GM23338 (cell line): ENCODE results near the gene FXYD5. TPM values are rescaled to one million over a fixed set of nuclear protein-coding genes. Genes with fewer than 3 reads are reported as not detected.
A peak's percentile ranks its signal among the peaks of the same experiment; 100 is the strongest.

Experiments
- ATAC-seq: fragments of 200-7000 bp; cut with Tn5 transposase; 3 replicates; pipeline ENCODE4 v1.9.1; 2020
- DNase-seq: peaks from one replicate; pipeline ENCODE4 v3.0.0-alpha.2; 2015; ENCODE audit warnings: low spot score
- H2AFZ ChIP-seq: fragments of 200-600 bp; sonication (generic); 2 replicates; pipeline ENCODE4 v1.8.0; 2016; ENCODE audit warnings: antibody characterized with exemption, mild to moderate bottlenecking, moderate library complexity
- H3F3A ChIP-seq: fragments of 200-600 bp; sonication (generic); replicated peaks from 2 replicates; pipeline ENCODE4 v1.8.0; 2017; ENCODE audit warnings: antibody characterized with exemption, mixed run types, low read depth
- H3K27ac ChIP-seq: fragments of 200-600 bp; sonication (generic); 2 replicates; pipeline ENCODE4 v1.6.1; 2016; ENCODE audit warnings: low read depth
- H3K27me3 ChIP-seq: fragments of 200-600 bp; sonication (generic); 2 replicates; pipeline ENCODE4 v1.8.0; 2016; ENCODE audit warnings: mild to moderate bottlenecking, mixed run types, moderate library complexity; ENCODE audit not compliant: insufficient read depth
- H3K36me3 ChIP-seq: fragments of 200-600 bp; sonication (generic); 2 replicates; pipeline ENCODE4 v1.8.0; 2016; ENCODE audit warnings: mild to moderate bottlenecking; ENCODE audit not compliant: insufficient read depth
- H3K4me1 ChIP-seq: fragments of 200-600 bp; sonication (generic); 2 replicates; pipeline ENCODE4 v1.8.0; 2016; ENCODE audit warnings: mild to moderate bottlenecking, moderate library complexity; ENCODE audit not compliant: insufficient read depth
- H3K4me2 ChIP-seq: fragments of 200-600 bp; sonication (generic); 2 replicates; pipeline ENCODE4 v1.7.1; 2017; ENCODE audit warnings: mixed run types
- H3K4me3 ChIP-seq: fragments of 200-600 bp; sonication (generic); 2 replicates; pipeline ENCODE4 v1.6.1; 2016; ENCODE audit warnings: mixed run types
- H3K79me2 ChIP-seq: fragments of 200-600 bp; sonication (generic); replicated peaks from 2 replicates; pipeline ENCODE4 v1.8.0; 2017; ENCODE audit warnings: mild to moderate bottlenecking; ENCODE audit not compliant: insufficient read depth
- H3K9me2 ChIP-seq: fragments of 200-600 bp; sonication (generic); 2 replicates; pipeline ENCODE4 v1.8.0; 2017; ENCODE audit not compliant: insufficient read depth
- H4K20me1 ChIP-seq: fragments of 200-600 bp; sonication (generic); replicated peaks from 2 replicates; pipeline ENCODE4 v1.8.0; 2017; ENCODE audit warnings: mild to moderate bottlenecking; ENCODE audit not compliant: insufficient read depth
- H3K27ac Mint-ChIP-seq: 2 replicates; pipeline ENCODE4 v1.8.0; 2020; ENCODE audit warnings: inconsistent platforms, mild to moderate bottlenecking, moderate library complexity, mixed read lengths
- H3K27me3 Mint-ChIP-seq: 3 replicates; pipeline ENCODE4 v1.8.0; 2022; ENCODE audit warnings: low read depth, mild to moderate bottlenecking, moderate library complexity, mixed read lengths, inconsistent platforms; ENCODE audit not compliant: insufficient read depth, poor library complexity
- H3K36me3 Mint-ChIP-seq: 3 replicates; pipeline ENCODE4 v1.8.0; 2021; ENCODE audit warnings: low read depth, mild to moderate bottlenecking, inconsistent platforms, moderate library complexity, mixed read lengths
- H3K4me1 Mint-ChIP-seq: 3 replicates; pipeline ENCODE4 v1.8.0; 2020; ENCODE audit warnings: mild to moderate bottlenecking, inconsistent platforms, mixed read lengths
- H3K4me3 Mint-ChIP-seq: 3 replicates; pipeline ENCODE4 v1.8.0; 2021; ENCODE audit warnings: moderate library complexity, mild to moderate bottlenecking, inconsistent platforms, mixed read lengths
- H3K9me3 Mint-ChIP-seq: 3 replicates; pipeline ENCODE4 v1.8.0; 2020; ENCODE audit warnings: moderate library complexity, mild to moderate bottlenecking, inconsistent platforms, mixed read lengths
- EZH2 ChIP-seq: fragments of 200-600 bp; sonication (generic); IDR thresholded peaks from one replicate; pipeline ENCODE4 v1.8.0; 2017; ENCODE audit warnings: antibody characterized with exemption, mild to moderate bottlenecking, low read depth; ENCODE audit not compliant: unreplicated experiment
- JUNB ChIP-seq: IDR thresholded peaks from one replicate; pipeline ENCODE4 v1.6.1; 2016; ENCODE audit warnings: antibody characterized with exemption; ENCODE audit not compliant: unreplicated experiment
- NANOG ChIP-seq: IDR thresholded peaks from 2 replicates; pipeline ENCODE4 v1.6.1; 2016; ENCODE audit warnings: antibody characterized with exemption, borderline replicate concordance
- POLR2AphosphoS5 ChIP-seq: IDR thresholded peaks from 2 replicates; pipeline ENCODE4 v1.6.1; 2016; ENCODE audit warnings: antibody characterized with exemption, low read depth
- STAT1 ChIP-seq: IDR thresholded peaks from one replicate; pipeline ENCODE4 v1.6.1; 2016; ENCODE audit warnings: antibody characterized with exemption; ENCODE audit not compliant: unreplicated experiment
- ZNF114 ChIP-seq: fragments of 250-450 bp; sonication (Bioruptor Pico); IDR thresholded peaks from 2 replicates; pipeline ENCODE4 v1.5.0; 2020; ENCODE audit warnings: mild to moderate bottlenecking, moderate library complexity
- polyA plus RNA-seq: library from polyadenylated mRNA; unstranded; fragments of >200 nt; fragmentation: Nextera tagmentation; extraction: Ambion mirVana; gene quantifications from 2 replicates; pipeline ENCODE4 v1.2.1, GENCODE V29; 2016
- total RNA-seq: library from RNA; depleted of rRNA; stranded (reverse); fragments of >200 nt; shearing (Covaris generic); gene quantifications from 2 replicates; pipeline ENCODE4 v1.2.3, GENCODE V29; 2014
- TF ChIP-seq, protein P1 (sequence below): fragments of 250-450 bp; sonication (Bioruptor Pico); IDR thresholded peaks from 2 replicates; pipeline ENCODE4 v1.5.0; 2020; ENCODE audit warnings: mild to moderate bottlenecking, moderate library complexity
- TF ChIP-seq, protein P2 (sequence below), 2 experiments: fragments of 200-600 bp in 1 of 2; sonication (generic) in 1 of 2; conservative IDR thresholded peaks; 2 replicates each; pipeline versions ENCODE4 v1.5.1 to v1.6.1; 2016 to 2017; ENCODE audit warnings: antibody characterized with exemption in 2 of 2, low read depth in 2 of 2, mild to moderate bottlenecking in 2 of 2, moderate library complexity in 1 of 2
- TF ChIP-seq, protein P3 (sequence below): IDR thresholded peaks from 2 replicates; pipeline ENCODE4 v1.6.1; 2016; ENCODE audit warnings: antibody characterized with exemption

The FXYD5 gene
- total and polyA plus RNA-seq, 2 experiments from 2014 or later = 97.7 to 233 TPM

DNA sequence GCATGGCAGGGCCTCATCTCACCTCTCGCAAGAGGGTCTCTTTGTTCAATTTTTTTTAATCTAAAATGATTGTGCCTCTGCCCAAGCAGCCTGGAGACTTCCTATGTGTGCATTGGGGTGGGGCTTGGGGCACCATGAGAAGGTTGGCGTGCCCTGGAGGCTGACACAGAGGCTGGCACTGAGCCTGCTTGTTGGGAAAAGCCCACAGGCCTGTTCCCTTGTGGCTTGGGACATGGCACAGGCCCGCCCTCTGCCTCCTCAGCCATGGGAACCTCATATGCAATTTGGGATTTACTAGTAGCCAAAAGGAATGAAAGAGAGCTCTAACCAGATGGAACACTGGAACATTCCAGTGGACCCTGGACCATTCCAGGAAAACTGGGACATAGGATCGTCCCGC lies 31.0 kb upstream of the FXYD5 start:
- 0 out of 2 replicates have a peak overlapping the region, but pooled peaks have one; percentile 67 for H3K4me2 ChIP-seq
- Mint-ChIP-seq H3K4me1 (peaks cover 26% of the 10 kb centered on the region; the same call in 2 of the 3 replicates), H3K36me3 (no peaks in the 10 kb centered on the region), H3K27ac (no peak overlapping the region), H3K27me3 (peaks cover 10% of the 10 kb centered on the region), H3K4me3 (no peak overlapping the region), H3K9me3 (no peaks in the 10 kb centered on the region)
- peaks cover 14% of the 10 kb centered on the region for H3K4me1 ChIP-seq
- no peaks in the 10 kb centered on the region for H3K27me3 ChIP-seq
- no peaks in the 10 kb centered on the region for H4K20me1 ChIP-seq
- H3F3A ChIP-seq = no peaks in the 10 kb centered on the region
- no peaks in the 10 kb centered on the region for H3K36me3 ChIP-seq
- no peaks in the 10 kb centered on the region for H3K79me2 ChIP-seq
- ATAC-seq (no peak), DNase-seq (no peak)
- no peak overlapping the region for H3K4me3 ChIP-seq
- H2AFZ ChIP-seq = peak overlapping the region; percentile 81; the same call in 1 of the 2 replicates
- H3K9me2 ChIP-seq = no peaks in the 10 kb centered on the region
- TF ChIP-seq POLR2AphosphoS5 (no peak), NANOG (no peak), STAT1 (no peak), JUNB (no peak), ZNF114 (CRISPR knock-in tag) (no peak), EZH2 (no peak)
- TF ChIP-seq, protein P1, sequence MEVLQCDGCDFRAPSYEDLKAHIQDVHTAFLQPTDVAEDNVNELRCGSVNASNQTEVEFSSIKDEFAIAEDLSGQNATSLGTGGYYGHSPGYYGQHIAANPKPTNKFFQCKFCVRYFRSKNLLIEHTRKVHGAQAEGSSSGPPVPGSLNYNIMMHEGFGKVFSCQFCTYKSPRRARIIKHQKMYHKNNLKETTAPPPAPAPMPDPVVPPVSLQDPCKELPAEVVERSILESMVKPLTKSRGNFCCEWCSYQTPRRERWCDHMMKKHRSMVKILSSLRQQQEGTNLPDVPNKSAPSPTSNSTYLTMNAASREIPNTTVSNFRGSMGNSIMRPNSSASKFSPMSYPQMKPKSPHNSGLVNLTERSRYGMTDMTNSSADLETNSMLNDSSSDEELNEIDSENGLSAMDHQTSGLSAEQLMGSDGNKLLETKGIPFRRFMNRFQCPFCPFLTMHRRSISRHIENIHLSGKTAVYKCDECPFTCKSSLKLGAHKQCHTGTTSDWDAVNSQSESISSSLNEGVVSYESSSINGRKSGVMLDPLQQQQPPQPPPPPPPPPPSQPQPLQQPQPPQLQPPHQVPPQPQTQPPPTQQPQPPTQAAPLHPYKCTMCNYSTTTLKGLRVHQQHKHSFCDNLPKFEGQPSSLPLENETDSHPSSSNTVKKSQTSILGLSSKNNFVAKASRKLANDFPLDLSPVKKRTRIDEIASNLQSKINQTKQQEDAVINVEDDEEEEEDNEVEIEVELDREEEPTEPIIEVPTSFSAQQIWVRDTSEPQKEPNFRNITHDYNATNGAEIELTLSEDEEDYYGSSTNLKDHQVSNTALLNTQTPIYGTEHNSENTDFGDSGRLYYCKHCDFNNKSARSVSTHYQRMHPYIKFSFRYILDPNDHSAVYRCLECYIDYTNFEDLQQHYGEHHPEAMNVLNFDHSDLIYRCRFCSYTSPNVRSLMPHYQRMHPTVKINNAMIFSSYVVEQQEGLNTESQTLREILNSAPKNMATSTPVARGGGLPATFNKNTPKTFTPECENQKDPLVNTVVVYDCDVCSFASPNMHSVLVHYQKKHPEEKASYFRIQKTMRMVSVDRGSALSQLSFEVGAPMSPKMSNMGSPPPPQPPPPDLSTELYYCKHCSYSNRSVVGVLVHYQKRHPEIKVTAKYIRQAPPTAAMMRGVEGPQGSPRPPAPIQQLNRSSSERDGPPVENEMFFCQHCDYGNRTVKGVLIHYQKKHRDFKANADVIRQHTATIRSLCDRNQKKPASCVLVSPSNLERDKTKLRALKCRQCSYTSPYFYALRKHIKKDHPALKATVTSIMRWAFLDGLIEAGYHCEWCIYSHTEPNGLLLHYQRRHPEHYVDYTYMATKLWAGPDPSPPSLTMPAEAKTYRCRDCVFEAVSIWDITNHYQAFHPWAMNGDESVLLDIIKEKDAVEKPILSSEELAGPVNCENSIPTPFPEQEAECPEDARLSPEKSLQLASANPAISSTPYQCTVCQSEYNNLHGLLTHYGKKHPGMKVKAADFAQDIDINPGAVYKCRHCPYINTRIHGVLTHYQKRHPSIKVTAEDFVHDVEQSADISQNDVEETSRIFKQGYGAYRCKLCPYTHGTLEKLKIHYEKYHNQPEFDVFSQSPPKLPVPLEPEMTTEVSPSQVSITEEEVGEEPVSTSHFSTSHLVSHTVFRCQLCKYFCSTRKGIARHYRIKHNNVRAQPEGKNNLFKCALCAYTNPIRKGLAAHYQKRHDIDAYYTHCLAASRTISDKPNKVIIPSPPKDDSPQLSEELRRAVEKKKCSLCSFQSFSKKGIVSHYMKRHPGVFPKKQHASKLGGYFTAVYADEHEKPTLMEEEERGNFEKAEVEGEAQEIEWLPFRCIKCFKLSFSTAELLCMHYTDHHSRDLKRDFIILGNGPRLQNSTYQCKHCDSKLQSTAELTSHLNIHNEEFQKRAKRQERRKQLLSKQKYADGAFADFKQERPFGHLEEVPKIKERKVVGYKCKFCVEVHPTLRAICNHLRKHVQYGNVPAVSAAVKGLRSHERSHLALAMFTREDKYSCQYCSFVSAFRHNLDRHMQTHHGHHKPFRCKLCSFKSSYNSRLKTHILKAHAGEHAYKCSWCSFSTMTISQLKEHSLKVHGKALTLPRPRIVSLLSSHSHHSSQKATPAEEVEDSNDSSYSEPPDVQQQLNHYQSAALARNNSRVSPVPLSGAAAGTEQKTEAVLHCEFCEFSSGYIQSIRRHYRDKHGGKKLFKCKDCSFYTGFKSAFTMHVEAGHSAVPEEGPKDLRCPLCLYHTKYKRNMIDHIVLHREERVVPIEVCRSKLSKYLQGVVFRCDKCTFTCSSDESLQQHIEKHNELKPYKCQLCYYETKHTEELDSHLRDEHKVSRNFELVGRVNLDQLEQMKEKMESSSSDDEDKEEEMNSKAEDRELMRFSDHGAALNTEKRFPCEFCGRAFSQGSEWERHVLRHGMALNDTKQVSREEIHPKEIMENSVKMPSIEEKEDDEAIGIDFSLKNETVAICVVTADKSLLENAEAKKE = no peak
- TF ChIP-seq, protein P2, sequence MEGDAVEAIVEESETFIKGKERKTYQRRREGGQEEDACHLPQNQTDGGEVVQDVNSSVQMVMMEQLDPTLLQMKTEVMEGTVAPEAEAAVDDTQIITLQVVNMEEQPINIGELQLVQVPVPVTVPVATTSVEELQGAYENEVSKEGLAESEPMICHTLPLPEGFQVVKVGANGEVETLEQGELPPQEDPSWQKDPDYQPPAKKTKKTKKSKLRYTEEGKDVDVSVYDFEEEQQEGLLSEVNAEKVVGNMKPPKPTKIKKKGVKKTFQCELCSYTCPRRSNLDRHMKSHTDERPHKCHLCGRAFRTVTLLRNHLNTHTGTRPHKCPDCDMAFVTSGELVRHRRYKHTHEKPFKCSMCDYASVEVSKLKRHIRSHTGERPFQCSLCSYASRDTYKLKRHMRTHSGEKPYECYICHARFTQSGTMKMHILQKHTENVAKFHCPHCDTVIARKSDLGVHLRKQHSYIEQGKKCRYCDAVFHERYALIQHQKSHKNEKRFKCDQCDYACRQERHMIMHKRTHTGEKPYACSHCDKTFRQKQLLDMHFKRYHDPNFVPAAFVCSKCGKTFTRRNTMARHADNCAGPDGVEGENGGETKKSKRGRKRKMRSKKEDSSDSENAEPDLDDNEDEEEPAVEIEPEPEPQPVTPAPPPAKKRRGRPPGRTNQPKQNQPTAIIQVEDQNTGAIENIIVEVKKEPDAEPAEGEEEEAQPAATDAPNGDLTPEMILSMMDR (conservative IDR thresholded peaks at IDR 0.05; ENCODE audit: low read depth in 2 of 2) = no peak
- TF ChIP-seq, protein P3, sequence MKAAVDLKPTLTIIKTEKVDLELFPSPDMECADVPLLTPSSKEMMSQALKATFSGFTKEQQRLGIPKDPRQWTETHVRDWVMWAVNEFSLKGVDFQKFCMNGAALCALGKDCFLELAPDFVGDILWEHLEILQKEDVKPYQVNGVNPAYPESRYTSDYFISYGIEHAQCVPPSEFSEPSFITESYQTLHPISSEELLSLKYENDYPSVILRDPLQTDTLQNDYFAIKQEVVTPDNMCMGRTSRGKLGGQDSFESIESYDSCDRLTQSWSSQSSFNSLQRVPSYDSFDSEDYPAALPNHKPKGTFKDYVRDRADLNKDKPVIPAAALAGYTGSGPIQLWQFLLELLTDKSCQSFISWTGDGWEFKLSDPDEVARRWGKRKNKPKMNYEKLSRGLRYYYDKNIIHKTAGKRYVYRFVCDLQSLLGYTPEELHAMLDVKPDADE = no peak
- H3K27ac ChIP-seq = no peak overlapping the region
